ENCODE data around the gene CPEB4. TPM values are rescaled to one million over a fixed set of nuclear protein-coding genes. Genes with fewer than 3 reads are reported as not detected.

Gene CPEB4
- total and polyA plus RNA-seq, 9 of the 15 experiments (the other 6 are each of a cell fraction or from before 2014, with no cell fraction given): 7.4 to 21.3 (median 12.4) TPM

DNA sequence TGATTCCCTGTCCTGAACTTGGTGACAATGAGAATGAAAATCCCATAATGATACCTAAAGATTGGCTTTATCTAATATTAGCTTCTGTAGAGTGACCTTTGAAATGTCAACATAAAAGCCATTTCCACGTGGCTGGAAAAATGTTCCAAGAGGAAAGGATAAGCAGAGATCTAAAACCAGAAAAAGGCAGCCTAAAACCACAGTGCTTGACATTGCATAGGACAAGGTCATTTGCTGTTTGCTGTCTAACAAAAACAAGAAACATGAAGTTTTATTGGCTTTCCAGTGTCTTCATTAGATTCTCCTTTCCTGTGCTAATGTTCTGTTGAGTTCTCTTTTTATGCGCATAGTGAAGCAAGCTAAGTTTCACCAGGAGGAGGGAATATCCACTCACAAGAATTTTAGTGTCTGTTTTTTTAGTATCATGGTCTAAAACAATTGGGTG, 44.6 kb downstream of the CPEB4 start (continued):
- TF ChIP-seq, protein P1, sequence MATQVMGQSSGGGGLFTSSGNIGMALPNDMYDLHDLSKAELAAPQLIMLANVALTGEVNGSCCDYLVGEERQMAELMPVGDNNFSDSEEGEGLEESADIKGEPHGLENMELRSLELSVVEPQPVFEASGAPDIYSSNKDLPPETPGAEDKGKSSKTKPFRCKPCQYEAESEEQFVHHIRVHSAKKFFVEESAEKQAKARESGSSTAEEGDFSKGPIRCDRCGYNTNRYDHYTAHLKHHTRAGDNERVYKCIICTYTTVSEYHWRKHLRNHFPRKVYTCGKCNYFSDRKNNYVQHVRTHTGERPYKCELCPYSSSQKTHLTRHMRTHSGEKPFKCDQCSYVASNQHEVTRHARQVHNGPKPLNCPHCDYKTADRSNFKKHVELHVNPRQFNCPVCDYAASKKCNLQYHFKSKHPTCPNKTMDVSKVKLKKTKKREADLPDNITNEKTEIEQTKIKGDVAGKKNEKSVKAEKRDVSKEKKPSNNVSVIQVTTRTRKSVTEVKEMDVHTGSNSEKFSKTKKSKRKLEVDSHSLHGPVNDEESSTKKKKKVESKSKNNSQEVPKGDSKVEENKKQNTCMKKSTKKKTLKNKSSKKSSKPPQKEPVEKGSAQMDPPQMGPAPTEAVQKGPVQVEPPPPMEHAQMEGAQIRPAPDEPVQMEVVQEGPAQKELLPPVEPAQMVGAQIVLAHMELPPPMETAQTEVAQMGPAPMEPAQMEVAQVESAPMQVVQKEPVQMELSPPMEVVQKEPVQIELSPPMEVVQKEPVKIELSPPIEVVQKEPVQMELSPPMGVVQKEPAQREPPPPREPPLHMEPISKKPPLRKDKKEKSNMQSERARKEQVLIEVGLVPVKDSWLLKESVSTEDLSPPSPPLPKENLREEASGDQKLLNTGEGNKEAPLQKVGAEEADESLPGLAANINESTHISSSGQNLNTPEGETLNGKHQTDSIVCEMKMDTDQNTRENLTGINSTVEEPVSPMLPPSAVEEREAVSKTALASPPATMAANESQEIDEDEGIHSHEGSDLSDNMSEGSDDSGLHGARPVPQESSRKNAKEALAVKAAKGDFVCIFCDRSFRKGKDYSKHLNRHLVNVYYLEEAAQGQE (IDR thresholded peaks at IDR 0.05; ENCODE audit: borderline replicate concordance): peak; percentile 26; the same call in 1 of the 2 replicates
- TF ChIP-seq, protein P1 (CRISPR knock-in tag; IDR thresholded peaks at IDR 0.05; ENCODE audit: low read depth): no peak
- TF ChIP-seq ID3 (CRISPR knock-in tag; IDR thresholded peaks at IDR 0.05): no peak
- TF ChIP-seq ID3 (tag; IDR thresholded peaks at IDR 0.05): peak; percentile 96
- peak; percentile 81 for TF ChIP-seq ESRRA (IDR thresholded peaks at IDR 0.05; ENCODE audit: borderline replicate concordance, low read depth)
